HL-60 (cell line): ENCODE results near the gene GRID2.

Experiments
- DNase-seq, 2 experiments: peaks; one replicate each; pipeline ENCODE4 v3.0.0-alpha.2; 2010 to 2020; ENCODE audit warnings: low read depth in 1 of 2, low spot score in 1 of 2
- H3K27ac ChIP-seq: fragments of 250-450 bp; sonication (Bioruptor Pico); replicated peaks from 2 replicates; pipeline ENCODE4 v1.5.1; 2020; ENCODE audit warnings: mild to moderate bottlenecking, moderate library complexity
- H3K27me3 ChIP-seq: fragments of 250-450 bp; sonication (Bioruptor Pico); 2 replicates; pipeline ENCODE4 v1.5.1; 2021; ENCODE audit warnings: mild to moderate bottlenecking, moderate library complexity; ENCODE audit not compliant: insufficient read depth, poor library complexity, severe bottlenecking
- H3K4me3 ChIP-seq: replicated peaks from 2 replicates; pipeline ENCODE4 v1.5.1; 2011; ENCODE audit warnings: mild to moderate bottlenecking, control low read depth, low read length; ENCODE audit not compliant: insufficient read depth
- CTCF ChIP-seq: IDR thresholded peaks from one replicate; pipeline ENCODE4 v1.5.1; 2011; ENCODE audit warnings: low read length, control low read depth, inconsistent platforms; ENCODE audit not compliant: insufficient read depth
- GABPA ChIP-seq: IDR thresholded peaks from 2 replicates; pipeline ENCODE4 v1.6.1; 2012; ENCODE audit warnings: low read depth
- POLR2AphosphoS5 ChIP-seq: IDR thresholded peaks from 2 replicates; pipeline ENCODE4 v1.6.1; 2012; ENCODE audit warnings: low read depth
- REST ChIP-seq: IDR thresholded peaks from 2 replicates; pipeline ENCODE4 v1.6.1; 2012; ENCODE audit warnings: low read depth; ENCODE audit not compliant: insufficient replicate concordance
- SPI1 ChIP-seq: IDR thresholded peaks from 2 replicates; pipeline ENCODE4 v1.6.1; 2012; ENCODE audit warnings: low read depth, mild to moderate bottlenecking, borderline replicate concordance

The GRID2 gene

GRCh38 chr4:93346840-93347239 is 1043.1 kb downstream of the GRID2 start:
- no peak overlapping the region for H3K4me3 ChIP-seq
- TF ChIP-seq GABPA (no peak), SPI1 (no peak), REST (no peak), CTCF (no peak), POLR2AphosphoS5 (no peak)
- no peak overlapping the region for H3K27ac ChIP-seq
- H3K27me3 ChIP-seq = no peaks in the 10 kb centered on the region
- no peak for DNase-seq

GRCh38 chr4:93348896-93349295 is 1045.1 kb downstream of the GRID2 start:
- Histone ChIP-seq H3K4me3 (no peak overlapping the region), H3K27ac (no peak overlapping the region), H3K27me3 (no peaks in the 10 kb centered on the region)
- no peak for DNase-seq
- TF ChIP-seq REST (no peak), SPI1 (no peak), CTCF (no peak), GABPA (no peak), POLR2AphosphoS5 (no peak)

GRCh38 chr4:93351846-93352245 is 1048.1 kb downstream of the GRID2 start:
- no peaks in the 10 kb centered on the region for H3K27me3 ChIP-seq
- no peak for TF ChIP-seq REST
- no peak for TF ChIP-seq GABPA
- no peak for TF ChIP-seq POLR2AphosphoS5
- TF ChIP-seq SPI1 = no peak
- TF ChIP-seq CTCF = no peak
- H3K27ac ChIP-seq = no peak overlapping the region
- no peak for DNase-seq
- H3K4me3 ChIP-seq = no peak overlapping the region
